Activated naive CD4-positive, alpha-beta T cell treated with anti-CD3 and anti-CD28 coated beads for 36 hours (primary cell): ENCODE results near the gene SUN5. TPM values are rescaled to one million over a fixed set of nuclear protein-coding genes. Genes with fewer than 3 reads are reported as not detected.
"Not testable (repeated sequence)": the region's sequence is repeated elsewhere in the genome, so short reads cannot be mapped to it uniquely, and the experiment has no call there.

Source experiments
- CTCF ChIA-PET: fragments of 350-600 bp; sonication (Branson Sonifier 250); formaldehyde crosslinking; loops from one replicate; lab custom pipeline; 2021; ENCODE audit warnings: antibody characterized with exemption; lab: Charles Lee
- DNase-seq: peaks from one replicate; pipeline ENCODE4 v3.0.0-alpha.2; 2020
- H3K27ac Mint-ChIP-seq: one replicate; pipeline ENCODE4 v1.8.0; 2021; ENCODE audit warnings: mild to moderate bottlenecking, mixed read lengths
- H3K27me3 Mint-ChIP-seq: one replicate; pipeline ENCODE4 v1.8.0; 2021; ENCODE audit warnings: low read depth, mixed read lengths
- H3K36me3 Mint-ChIP-seq: one replicate; pipeline ENCODE4 v1.8.0; 2021; ENCODE audit warnings: low read depth, mixed read lengths
- H3K4me1 Mint-ChIP-seq: one replicate; pipeline ENCODE4 v1.8.0; 2021; ENCODE audit warnings: low read depth, mixed read lengths
- H3K4me3 Mint-ChIP-seq: one replicate; pipeline ENCODE4 v1.8.0; 2021; ENCODE audit warnings: mild to moderate bottlenecking, moderate library complexity, mixed read lengths
- H3K9me3 Mint-ChIP-seq: one replicate; pipeline ENCODE4 v1.8.0; 2021; ENCODE audit warnings: mixed read lengths
- intact Hi-C: fragments of 100-400 bp; cut with micrococcal nuclease; formaldehyde crosslinking; loops from one replicate; pipeline ENCODE4 v1.15.1; 2023
- total RNA-seq, 2 experiments: library from RNA; stranded (reverse); gene quantifications; one replicate each; pipeline ENCODE4 v1.2.3, GENCODE V29; 2021

The SUN5 gene
- total RNA-seq, 2 experiments from 2014 or later = not detected

GRCh38 chr20:32960849-32961731, 43.1 kb downstream of the SUN5 start:
- Mint-ChIP-seq H3K27ac (no peak overlapping the region), H3K9me3 (peaks cover 17% of the 10 kb centered on the region), H3K4me3 (no peak overlapping the region), H3K4me1 (peaks cover 31% of the 10 kb centered on the region), H3K27me3 (no peaks in the 10 kb centered on the region), H3K36me3 (peaks cover 12% of the 10 kb centered on the region)
- CTCF ChIA-PET = no interaction called here
- intact Hi-C loops = loop anchor here (10.0 kb wide), 1 partner anchor 706 kb away; no protein-coding TSS in a partner anchor
- no peak for DNase-seq

- Mint-ChIP-seq H3K27me3 (no peaks in the 10 kb centered on the region), H3K36me3 (peaks cover 12% of the 10 kb centered on the region), H3K4me3 (no peak overlapping the region), H3K4me1 (peaks cover 22% of the 10 kb centered on the region), H3K9me3 (peaks cover 20% of the 10 kb centered on the region), H3K27ac (no peak overlapping the region)
- intact Hi-C loops = loop anchor here (10.0 kb wide), 1 partner anchor 705 kb away; no protein-coding TSS in a partner anchor
- no peak for DNase-seq
- CTCF ChIA-PET = no interaction called here
Observed at GRCh38 chr20:32960222-32960518, 44.1 kb downstream of the SUN5 start.

GRCh38 chr20:32959351-32960221, 44.6 kb downstream of the SUN5 start:
- intact Hi-C loops = loop anchor here (10.0 kb wide), 1 partner anchor 705 kb away; no protein-coding TSS in a partner anchor
- Mint-ChIP-seq H3K27ac (no peak overlapping the region), H3K4me1 (peaks cover 20% of the 10 kb centered on the region), H3K27me3 (no peaks in the 10 kb centered on the region), H3K9me3 (peaks cover 21% of the 10 kb centered on the region), H3K4me3 (no peak overlapping the region), H3K36me3 (peaks cover 12% of the 10 kb centered on the region)
- no peak for DNase-seq
- CTCF ChIA-PET = no interaction called here

GRCh38 chr20:32958574-32958973, 45.7 kb downstream of the SUN5 start:
- no peak overlapping the region for H3K4me3 Mint-ChIP-seq
- CTCF ChIA-PET = interaction anchor here (0.6 to 1.4 kb wide), 2 partner anchors 9 to 11 kb away, joined by 3 to 4 read pairs; no protein-coding TSS in a partner anchor
- intact Hi-C loops = no loop called here
- H3K36me3 Mint-ChIP-seq = peaks cover 12% of the 10 kb centered on the region
- peaks cover 22% of the 10 kb centered on the region for H3K9me3 Mint-ChIP-seq
- H3K4me1 Mint-ChIP-seq = peaks cover 14% of the 10 kb centered on the region
- DNase-seq = no peak
- no peak overlapping the region for H3K27ac Mint-ChIP-seq
- no peaks in the 10 kb centered on the region for H3K27me3 Mint-ChIP-seq

GRCh38 chr20:32957459-32957858, 46.8 kb downstream of the SUN5 start:
- H3K4me1 Mint-ChIP-seq = peaks cover 11% of the 10 kb centered on the region
- no peak overlapping the region for H3K27ac Mint-ChIP-seq

GRCh38 chr20:32950539-32950938, 53.7 kb downstream of the SUN5 start:
- H3K9me3 Mint-ChIP-seq, DNase-seq, intact Hi-C loops, H3K27me3 Mint-ChIP-seq, H3K36me3 Mint-ChIP-seq: not testable (repeated sequence)
- Mint-ChIP-seq H3K27ac (peak overlapping the region; percentile 19), H3K4me3 (peak overlapping the region; percentile 19), H3K4me1 (peaks cover 52% of the 10 kb centered on the region)
- CTCF ChIA-PET = interaction anchor here (1.2 to 1.6 kb wide), 2 partner anchors 48 to 54 kb away, joined by 3 to 5 read pairs; partner anchors contain the start of gene SUN5

More at GRCh38 chr20:32957459-32957858, 46.8 kb downstream of the SUN5 start:
- CTCF ChIA-PET = interaction anchor here (0.6 to 2.1 kb wide), 3 partner anchors 10 to 56 kb away, joined by 3 to 6 read pairs (median 4); no protein-coding TSS in a partner anchor
- intact Hi-C loops = no loop called here
- DNase-seq = no peak
- peaks cover 12% of the 10 kb centered on the region for H3K36me3 Mint-ChIP-seq
- no peak overlapping the region for H3K4me3 Mint-ChIP-seq
- peaks cover 22% of the 10 kb centered on the region for H3K9me3 Mint-ChIP-seq
- H3K27me3 Mint-ChIP-seq = no peaks in the 10 kb centered on the region

- Mint-ChIP-seq H3K4me1 (peaks cover 46% of the 10 kb centered on the region), H3K9me3 (no peaks in the 10 kb centered on the region), H3K4me3 (no peak overlapping the region), H3K36me3 (no peaks in the 10 kb centered on the region), H3K27me3 (no peaks in the 10 kb centered on the region), H3K27ac (peak overlapping the region; percentile 92)
- DNase-seq = no peak
- CTCF ChIA-PET = interaction anchor here (1.1 to 4.4 kb wide), 17 partner anchors 8 to 154 kb away, joined by 3 to 44 read pairs (median 9); partner anchors contain the start of gene SUN5
- intact Hi-C loops = loop anchor here (1.0 to 2.0 kb wide), 4 partner anchors 22 to 150 kb away; no protein-coding TSS in a partner anchor
Observed at GRCh38 chr20:32946629-32947028, 57.6 kb downstream of the SUN5 start.

GRCh38 chr20:32945710-32946221, 58.5 kb downstream of the SUN5 start:
- Mint-ChIP-seq H3K4me3 (peak overlapping the region; percentile 23), H3K4me1 (peaks cover 37% of the 10 kb centered on the region), H3K9me3 (no peaks in the 10 kb centered on the region), H3K27me3 (no peaks in the 10 kb centered on the region), H3K27ac (peak overlapping the region; percentile 92), H3K36me3 (no peaks in the 10 kb centered on the region)
- DNase-seq = peak; percentile 58
- CTCF ChIA-PET = interaction anchor here (0.6 to 4.4 kb wide), 29 partner anchors 9 to 353 kb away, joined by 3 to 44 read pairs (median 7); partner anchors contain the start of genes C20orf203 and SUN5
- intact Hi-C loops = loop anchor here (1.0 to 2.0 kb wide), 7 partner anchors 23 to 155 kb away; no protein-coding TSS in a partner anchor

GRCh38 chr20:32943490-32944052, 60.7 kb downstream of the SUN5 start:
- Mint-ChIP-seq H3K4me3 (no peak overlapping the region), H3K36me3 (no peaks in the 10 kb centered on the region), H3K27me3 (no peaks in the 10 kb centered on the region), H3K4me1 (peaks cover 20% of the 10 kb centered on the region), H3K9me3 (no peaks in the 10 kb centered on the region), H3K27ac (no peak overlapping the region)
- intact Hi-C loops = no loop called here
- DNase-seq = no peak
- CTCF ChIA-PET = interaction anchor here (1.1 to 4.4 kb wide), 4 partner anchors 29 to 65 kb away, joined by 4 to 37 read pairs (median 17); partner anchors contain the start of gene SUN5

- no peak overlapping the region for H3K4me3 Mint-ChIP-seq
- no peak for DNase-seq
- no peak overlapping the region for H3K27ac Mint-ChIP-seq
- H3K4me1 Mint-ChIP-seq = peaks cover 12% of the 10 kb centered on the region
- no peaks in the 10 kb centered on the region for H3K36me3 Mint-ChIP-seq
- intact Hi-C loops = no loop called here
- no peaks in the 10 kb centered on the region for H3K27me3 Mint-ChIP-seq
- CTCF ChIA-PET = interaction anchor here (1.2 kb wide), 1 partner anchor 39 kb away, joined by 3 read pairs; no protein-coding TSS in a partner anchor
- no peaks in the 10 kb centered on the region for H3K9me3 Mint-ChIP-seq
Observed at GRCh38 chr20:32941155-32941885, 62.9 kb downstream of the SUN5 start.

- H3K4me3 Mint-ChIP-seq = no peak overlapping the region
- no peaks in the 10 kb centered on the region for H3K36me3 Mint-ChIP-seq
- H3K27ac Mint-ChIP-seq = no peak overlapping the region
- no peak for DNase-seq
- H3K4me1 Mint-ChIP-seq = no peaks in the 10 kb centered on the region
- intact Hi-C loops = no loop called here
- H3K27me3 Mint-ChIP-seq = no peaks in the 10 kb centered on the region
- CTCF ChIA-PET = no interaction called here
- H3K9me3 Mint-ChIP-seq = no peaks in the 10 kb centered on the region
Observed at GRCh38 chr20:32934580-32934979, 69.7 kb downstream of the SUN5 start.
